IPS DF 6.9 (cell line): Measurements from ENCODE around the gene IFIT3.
"Not testable (repeated sequence)": the region's sequence is repeated elsewhere in the genome, so short reads cannot be mapped to it uniquely, and the experiment has no call there.

ENCODE experiments used
- DNase-seq: peaks from one replicate; pipeline ENCODE4 v3.0.0-alpha.2; 2013; ENCODE audit warnings: low read depth, low spot score
- H3K27ac ChIP-seq: one replicate; pipeline ENCODE4 v1.5.1; 2013; ENCODE audit warnings: low read length, control low read depth
- H3K27me3 ChIP-seq: 2 replicates; pipeline ENCODE4 v1.6.1; 2013; ENCODE audit warnings: mild to moderate bottlenecking, low read length; ENCODE audit not compliant: control insufficient read depth, insufficient read depth
- H3K36me3 ChIP-seq: 2 replicates; pipeline ENCODE4 v1.6.1; 2013; ENCODE audit warnings: low read length; ENCODE audit not compliant: control insufficient read depth, insufficient read depth
- H3K4me1 ChIP-seq: 2 replicates; pipeline ENCODE4 v1.6.1; 2013; ENCODE audit warnings: low read length; ENCODE audit not compliant: control insufficient read depth, insufficient read depth
- H3K4me3 ChIP-seq: 2 replicates; pipeline ENCODE4 v1.5.1; 2013; ENCODE audit warnings: mild to moderate bottlenecking, low read length
- H3K9me3 ChIP-seq: 2 replicates; pipeline ENCODE4 v1.6.1; 2013; ENCODE audit warnings: low read length, inconsistent platforms; ENCODE audit not compliant: control insufficient read depth, insufficient read depth
- WGBS: extraction: QIAGEN DNeasy Blood & Tissue Kit; methylation state at CpG from one replicate; pipeline ENCODE4 v1.1.7; 2013; ENCODE audit warnings: mixed read lengths, missing lambda C conversion rate; ENCODE audit not compliant: insufficient read length, insufficient coverage; 5-methylcytosine and 5-hydroxymethylcytosine counted together

IFIT3 gene

GRCh38 chr10:89327803-89328441 lies at the start of gene IFIT3:
IFIT3 (plus strand) TSS chr10:89327997; CDS start chr10:89328074, 77 bp downstream.
- Histone ChIP-seq H3K4me1 (peaks cover 5% of the 10 kb centered on the region; the same call in 1 of the 2 replicates), H3K4me3 (no peak within 1 kb of the TSS), H3K9me3 (no peaks in the 10 kb centered on the region), H3K27ac (peak within 1 kb of the TSS; percentile 86), H3K36me3 (no peaks in the 10 kb centered on the region), H3K27me3 (no peaks in the 10 kb centered on the region)
- WGBS: no CpG with 5 or more reads among the region's 7 CpGs
- no peak for DNase-seq

GRCh38 chr10:89278034-89278535 lies 49.7 kb upstream of the IFIT3 start:
- Histone ChIP-seq H3K36me3 (no peaks in the 10 kb centered on the region), H3K9me3 (no peaks in the 10 kb centered on the region), H3K27me3 (no peaks in the 10 kb centered on the region), H3K4me1 (0 out of 2 replicates have a peak, but pooled peaks cover 1% of the 10 kb centered on the region), H3K27ac (no peak overlapping the region), H3K4me3 (no peak overlapping the region)
- no CpG with 5 or more reads among the region's 1 CpG for whole genome bisulfite sequencing
- DNase-seq: no peak

DNA sequence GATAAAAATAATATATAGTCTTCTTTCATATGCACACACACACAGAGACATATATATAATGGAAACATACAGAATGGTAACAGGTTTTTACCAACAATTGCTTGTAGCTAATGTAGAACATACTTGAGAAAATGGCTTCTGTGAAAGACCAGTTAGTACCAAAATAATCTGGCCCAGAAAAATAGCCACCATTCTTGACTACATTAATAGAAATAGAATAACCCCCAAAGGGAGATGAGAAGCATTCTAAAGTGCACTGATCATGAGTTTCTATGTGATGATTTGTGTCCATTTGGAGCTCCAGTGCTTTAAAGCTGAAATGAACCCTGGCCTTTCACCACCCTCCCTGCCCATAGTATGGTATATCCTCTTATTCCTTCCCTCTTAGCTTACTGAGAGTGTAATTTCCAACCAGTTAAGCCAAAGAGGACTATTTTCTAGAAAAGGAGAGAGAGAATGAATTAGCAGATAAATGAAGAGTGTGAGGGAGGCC lies 48.9 kb upstream of the IFIT3 start:
- 0 out of 2 replicates have a peak, but pooled peaks cover 1% of the 10 kb centered on the region for H3K4me1 ChIP-seq
- no peak overlapping the region for H3K4me3 ChIP-seq
- no peaks in the 10 kb centered on the region for H3K9me3 ChIP-seq
- no peaks in the 10 kb centered on the region for H3K36me3 ChIP-seq
- H3K27ac ChIP-seq: no peak overlapping the region
- H3K27me3 ChIP-seq: no peaks in the 10 kb centered on the region
- DNase-seq: no peak

- H3K9me3 ChIP-seq: no peaks in the 10 kb centered on the region
- no CpG with 5 or more reads among the region's 1 CpG for WGBS
- H3K36me3 ChIP-seq: no peaks in the 10 kb centered on the region
- 0 out of 2 replicates have a peak, but pooled peaks cover 1% of the 10 kb centered on the region for H3K4me1 ChIP-seq
- H3K27me3 ChIP-seq: no peaks in the 10 kb centered on the region
- DNase-seq: no peak
- no peak overlapping the region for H3K4me3 ChIP-seq
- H3K27ac ChIP-seq: no peak overlapping the region
These were observed 48.4 kb upstream of the IFIT3 start for GRCh38 chr10:89279421-89279869.

DNA sequence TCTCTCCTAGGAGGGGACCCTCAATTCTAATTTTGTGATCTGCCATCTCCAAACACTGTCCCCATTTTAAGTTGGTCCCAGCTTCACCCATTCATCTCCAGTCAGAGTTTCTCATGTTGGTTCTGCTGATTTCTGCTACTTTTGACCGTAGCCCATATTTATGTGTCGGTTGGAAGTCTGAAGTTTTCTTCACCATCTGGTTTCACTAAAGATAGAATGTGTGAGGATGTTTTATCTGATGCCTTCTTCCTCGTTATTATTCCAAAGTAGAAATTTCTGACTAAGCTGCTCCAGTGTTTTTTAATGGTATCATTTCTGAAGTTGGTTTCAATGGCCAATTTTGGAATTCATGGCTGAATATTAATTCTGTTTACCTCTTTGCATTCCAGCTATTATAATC lies 47.3 kb upstream of the IFIT3 start:
- DNase-seq: no peak
- no peaks in the 10 kb centered on the region for H3K4me1 ChIP-seq
- no CpG with 5 or more reads among the region's 3 CpGs for WGBS
- no peaks in the 10 kb centered on the region for H3K27me3 ChIP-seq
- H3K9me3 ChIP-seq: no peaks in the 10 kb centered on the region
- no peaks in the 10 kb centered on the region for H3K36me3 ChIP-seq
- no peak overlapping the region for H3K27ac ChIP-seq
- no peak overlapping the region for H3K4me3 ChIP-seq

GRCh38 chr10:89281606-89282395 lies 46.0 kb upstream of the IFIT3 start:
- Histone ChIP-seq H3K9me3 (no peaks in the 10 kb centered on the region), H3K36me3 (no peaks in the 10 kb centered on the region), H3K27me3 (no peaks in the 10 kb centered on the region), H3K27ac (no peak overlapping the region), H3K4me1 (no peaks in the 10 kb centered on the region), H3K4me3 (no peak overlapping the region)
- no CpG with 5 or more reads among the region's 4 CpGs for WGBS
- DNase-seq: no peak

- no peaks in the 10 kb centered on the region for H3K9me3 ChIP-seq
- no peaks in the 10 kb centered on the region for H3K27me3 ChIP-seq
- no peaks in the 10 kb centered on the region for H3K36me3 ChIP-seq
- DNase-seq: no peak
- H3K4me1 ChIP-seq: no peaks in the 10 kb centered on the region
- no peak overlapping the region for H3K27ac ChIP-seq
- no peak overlapping the region for H3K4me3 ChIP-seq
- WGBS: no CpG with 5 or more reads among the region's 6 CpGs
These were observed 44.5 kb upstream of the IFIT3 start for GRCh38 chr10:89283025-89283935.

GRCh38 chr10:89283936-89284475 lies 43.8 kb upstream of the IFIT3 start:
- Histone ChIP-seq H3K27ac (no peak overlapping the region), H3K4me1 (no peaks in the 10 kb centered on the region), H3K4me3 (no peak overlapping the region), H3K27me3 (no peaks in the 10 kb centered on the region), H3K36me3 (no peaks in the 10 kb centered on the region), H3K9me3 (no peaks in the 10 kb centered on the region)
- WGBS: no CpG with 5 or more reads among the region's 4 CpGs
- no peak for DNase-seq

GRCh38 chr10:89284711-89285110 lies 43.1 kb upstream of the IFIT3 start:
- H3K27ac ChIP-seq, H3K27me3 ChIP-seq: not testable (repeated sequence)
- WGBS: no CpG with 5 or more reads among the region's 6 CpGs

GRCh38 chr10:89285303-89285702 lies 42.5 kb upstream of the IFIT3 start:
- H3K36me3 ChIP-seq, H3K27ac ChIP-seq, DNase-seq, H3K27me3 ChIP-seq, H3K4me3 ChIP-seq, H3K9me3 ChIP-seq, H3K4me1 ChIP-seq: not testable (repeated sequence)
- 5% methylated on average over 1 of the region's 4 CpGs for WGBS

More at GRCh38 chr10:89284711-89285110, 43.1 kb upstream of the IFIT3 start:
- H3K4me1 ChIP-seq, H3K4me3 ChIP-seq, H3K36me3 ChIP-seq, H3K9me3 ChIP-seq, DNase-seq: not testable (repeated sequence)
